Measurements from ENCODE around the gene PCDH9. TPM values are rescaled to one million over a fixed set of nuclear protein-coding genes. Genes with fewer than 3 reads are reported as not detected.

The PCDH9 gene
- total RNA-seq, 1 donor from 2014 or later: 17.1 TPM

GRCh38 chr13:66359910-66360552, 870.1 kb downstream of the PCDH9 start:
- intact Hi-C loops (cut with DNase I): no loop called here

DNA sequence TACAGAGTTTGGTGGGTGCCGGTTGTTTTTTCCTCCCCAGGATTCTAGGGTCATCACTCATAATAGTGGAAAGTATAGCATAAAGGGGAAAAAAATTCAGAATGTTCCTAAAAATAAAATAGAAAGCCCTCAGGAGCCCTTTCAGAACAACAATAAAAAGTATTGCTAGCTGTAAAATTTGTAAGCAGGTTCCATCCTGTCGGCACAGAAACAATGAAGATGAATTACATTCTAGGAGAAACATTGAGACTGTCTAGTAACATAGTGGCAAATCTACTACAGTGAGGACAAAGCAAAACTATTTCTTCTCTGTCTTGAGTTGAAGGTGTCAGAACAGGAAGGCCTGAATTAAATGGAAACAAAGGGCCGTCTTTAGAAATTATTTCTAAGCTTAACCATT, 870.7 kb downstream of the PCDH9 start:
- DNase-seq (ENCODE audit: low spot score): no peak
- intact Hi-C loops (cut with DNase I): no loop called here

More at GRCh38 chr13:66359910-66360552, 870.1 kb downstream of the PCDH9 start:
- DNase-seq (ENCODE audit: low spot score): no peak

DNA sequence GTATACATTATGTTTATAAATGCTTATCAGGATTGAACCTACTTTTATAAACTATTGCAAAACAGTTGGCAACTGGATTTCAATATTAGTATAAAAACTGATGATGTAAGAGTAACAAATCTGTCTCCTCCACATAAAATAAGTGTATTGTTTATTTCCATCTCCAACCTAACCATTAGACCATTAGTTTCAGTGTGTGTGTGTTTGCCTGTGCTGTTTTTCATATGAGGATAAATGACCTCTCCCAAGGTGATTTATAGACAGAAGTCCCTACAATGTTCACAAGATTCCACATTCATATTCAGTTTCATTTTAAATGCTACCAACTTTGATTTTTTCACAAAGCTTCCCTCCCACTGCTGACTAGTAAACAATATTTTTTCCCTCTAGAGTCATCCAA, 871.6 kb downstream of the PCDH9 start:
- no peak for DNase-seq (ENCODE audit: low spot score)
- intact Hi-C loops (cut with DNase I): no loop called here

DNA sequence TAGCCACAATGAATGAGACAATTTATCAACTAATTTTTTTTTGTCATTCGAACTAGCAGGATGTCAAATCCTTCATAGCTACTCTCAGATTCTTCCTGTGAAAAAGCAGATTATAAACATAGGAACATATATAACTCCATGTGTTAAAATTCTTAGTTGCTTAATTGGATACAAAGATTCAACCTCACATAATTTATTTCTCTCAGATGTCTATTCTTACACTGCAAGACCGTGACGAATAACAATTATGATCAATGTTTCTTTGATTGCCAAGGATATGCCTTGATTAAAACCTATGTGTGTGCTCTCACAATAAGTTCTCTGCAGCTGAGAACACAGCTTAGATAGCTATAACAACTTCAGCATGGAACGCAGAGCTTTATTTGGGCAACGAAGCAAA, 872.7 kb downstream of the PCDH9 start:
- DNase-seq (ENCODE audit: low spot score): no peak
- intact Hi-C loops (cut with DNase I): no loop called here

DNA sequence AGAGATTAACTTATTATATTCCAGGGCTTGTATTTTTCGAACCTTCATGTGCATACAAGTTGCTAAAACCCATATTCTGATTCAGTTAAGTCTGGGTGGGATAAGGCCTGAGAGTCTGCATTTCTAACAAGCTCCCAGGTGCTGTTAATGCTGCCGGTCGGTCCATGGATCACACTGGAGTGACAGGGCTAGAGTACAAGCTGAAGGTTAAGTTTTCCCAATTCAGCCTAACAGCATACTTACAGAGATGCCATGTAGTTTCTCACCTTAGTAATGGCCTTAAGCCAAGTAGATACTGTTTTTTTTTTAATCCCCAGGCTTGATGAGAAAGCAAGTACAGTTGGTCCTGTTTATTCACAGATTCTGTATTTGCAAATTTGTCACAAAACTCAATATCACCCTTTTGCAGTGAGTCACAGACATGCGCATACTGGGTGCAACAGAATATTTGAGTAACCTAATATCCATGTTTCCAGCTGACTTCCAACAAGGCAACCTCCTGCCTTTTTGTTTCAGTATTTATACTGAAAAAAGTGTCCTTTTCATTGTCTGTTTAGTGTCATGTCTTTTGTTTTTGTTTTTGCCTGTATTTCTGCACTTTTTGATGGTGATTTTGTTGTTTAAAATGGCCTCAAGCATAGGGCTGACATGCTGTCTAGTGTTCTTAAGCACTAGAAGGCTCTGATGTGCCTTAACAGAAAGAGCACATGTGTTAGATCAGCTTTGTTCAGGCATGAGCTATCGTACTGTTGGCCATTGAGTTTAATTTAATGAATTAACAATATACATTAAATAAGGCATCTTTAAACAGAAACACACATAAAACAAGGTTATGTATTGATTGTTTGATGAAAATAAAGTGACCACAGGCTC, 875.0 kb downstream of the PCDH9 start:
- DNase-seq (ENCODE audit: low spot score): no peak
- intact Hi-C loops (cut with DNase I): no loop called here

DNA sequence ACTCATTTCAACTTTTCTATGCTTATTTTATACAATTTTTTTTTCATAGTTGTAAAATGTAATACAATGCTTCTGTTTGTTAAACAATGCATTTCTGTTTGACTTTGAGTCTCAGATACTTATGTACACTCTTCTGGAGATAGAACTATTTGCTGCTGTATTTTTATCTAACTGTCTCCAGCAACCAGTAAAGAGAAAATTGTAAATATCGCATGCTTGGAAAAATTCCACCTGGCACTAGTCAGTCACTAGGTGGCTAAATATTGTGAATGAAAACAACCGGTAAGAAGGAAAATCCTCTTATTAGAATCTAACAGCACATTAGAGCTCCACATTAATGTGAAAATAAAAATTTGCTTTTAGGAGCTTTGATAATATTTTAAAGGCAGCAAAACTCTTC, 876.5 kb downstream of the PCDH9 start:
- intact Hi-C loops (cut with DNase I): no loop called here
- no peak for DNase-seq (ENCODE audit: low spot score)

DNA sequence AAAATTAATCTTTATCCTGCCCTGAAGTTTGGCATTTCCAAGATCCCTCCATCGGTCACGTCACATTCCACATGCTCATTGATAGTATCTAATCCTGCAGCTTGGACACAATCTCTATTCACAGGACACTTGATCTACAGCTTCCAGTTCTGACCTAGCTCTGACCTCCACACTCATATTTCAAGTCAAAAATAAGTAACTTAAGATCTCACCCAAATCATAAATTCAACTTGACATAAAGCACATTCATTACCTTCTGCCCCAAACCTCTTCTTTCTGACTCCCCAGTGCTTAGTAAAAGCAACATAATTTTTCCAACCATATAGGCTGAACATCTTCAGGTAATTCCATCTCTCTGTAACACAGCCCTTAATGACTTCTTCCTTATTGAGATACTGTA, 880.2 kb downstream of the PCDH9 start:
- DNase-seq (ENCODE audit: low spot score): no peak
- intact Hi-C loops (cut with DNase I): no loop called here

DNA sequence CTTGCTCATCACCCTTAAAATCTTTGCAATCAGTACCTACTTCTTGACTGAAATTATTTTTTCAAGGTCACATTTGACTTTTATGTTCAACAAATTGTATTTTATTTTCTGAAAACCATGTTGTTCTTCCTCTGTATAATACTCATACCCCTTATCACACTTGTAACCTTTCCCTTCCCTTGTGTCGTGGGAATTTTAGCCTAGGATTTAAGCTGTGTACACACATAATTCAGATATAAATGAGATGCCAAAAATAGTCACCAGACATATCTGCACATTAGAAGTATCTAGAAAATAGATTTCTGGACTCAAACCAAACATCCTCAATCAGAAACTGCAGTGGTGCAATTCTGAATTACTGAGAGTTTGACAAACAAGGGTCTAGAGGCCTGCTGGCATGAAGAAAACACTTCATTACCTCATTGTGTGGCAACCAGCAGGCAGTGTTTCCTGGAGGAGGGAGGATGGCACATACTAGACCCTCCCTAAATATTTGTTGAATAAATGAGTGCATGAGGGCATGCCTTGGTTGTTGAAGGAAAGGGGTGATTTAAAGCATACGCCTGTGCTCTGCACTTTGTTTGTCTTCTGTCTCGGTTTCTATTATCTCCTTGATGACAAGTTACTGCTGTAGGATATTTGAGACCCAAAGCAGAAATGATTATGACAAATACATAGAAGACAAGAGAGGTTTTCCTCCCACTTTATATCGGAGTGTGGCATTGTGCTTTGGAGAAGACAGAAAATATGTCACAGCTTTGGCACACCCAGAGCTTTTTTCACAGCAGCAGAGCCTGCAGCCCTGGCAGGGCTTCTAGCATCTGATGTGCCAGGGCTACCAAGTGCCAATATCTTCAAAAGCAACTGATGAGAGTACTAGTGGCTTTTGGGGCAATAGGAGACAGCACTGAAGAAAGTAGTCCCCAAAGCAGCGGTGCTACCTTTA, 881.1 kb downstream of the PCDH9 start:
- intact Hi-C loops (cut with DNase I): no loop called here
- DNase-seq (ENCODE audit: low spot score): no peak

DNA sequence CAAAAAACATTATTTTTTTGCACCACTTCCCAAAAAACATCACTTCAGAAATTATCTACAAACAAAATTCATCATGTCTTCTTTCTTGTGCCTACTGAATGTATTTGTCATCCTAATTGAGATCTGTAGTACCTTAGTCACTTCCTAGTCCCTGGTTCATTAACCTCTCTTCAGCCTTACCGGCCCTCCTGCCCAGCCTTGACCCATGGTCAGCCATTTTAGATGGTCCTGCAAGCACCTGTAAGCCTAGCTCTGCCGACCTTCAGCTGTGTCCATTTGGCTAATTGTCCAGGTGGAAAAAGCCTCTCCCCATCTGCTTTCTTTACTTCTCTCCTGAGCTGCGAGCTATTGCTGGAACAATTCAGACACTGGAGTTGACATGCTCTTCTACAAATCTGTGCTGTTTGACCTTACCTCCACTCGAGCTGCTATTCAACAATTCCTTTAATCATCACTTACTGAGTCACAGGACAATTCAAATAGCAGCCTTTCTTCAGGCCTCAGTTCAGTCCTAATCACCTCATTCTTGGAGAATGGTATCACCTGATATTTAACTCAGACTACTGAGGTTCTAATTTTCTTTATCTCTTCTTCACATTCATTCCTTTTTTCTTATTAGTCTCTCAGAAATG, 882.5 kb downstream of the PCDH9 start:
- intact Hi-C loops (cut with DNase I): no loop called here

GRCh38 chr13:66345971-66346370, 884.2 kb downstream of the PCDH9 start:
- intact Hi-C loops (cut with DNase I): no loop called here
- no peak for DNase-seq (ENCODE audit: low spot score)

More for the DNA sequence above, 882.5 kb downstream of the PCDH9 start:
- DNase-seq (ENCODE audit: low spot score): no peak

GRCh38 chr13:66345518-66345810, 884.7 kb downstream of the PCDH9 start:
- no peak for DNase-seq (ENCODE audit: low spot score)
- intact Hi-C loops (cut with DNase I): no loop called here

- no peak for DNase-seq (ENCODE audit: low spot score)
- intact Hi-C loops (cut with DNase I): no loop called here
Measured at GRCh38 chr13:66344805-66345517, 885.2 kb downstream of the PCDH9 start.

GRCh38 chr13:66343224-66343828, 886.8 kb downstream of the PCDH9 start:
- intact Hi-C loops (cut with DNase I): no loop called here
- no peak for DNase-seq (ENCODE audit: low spot score)

GRCh38 chr13:66341635-66342377, 888.3 kb downstream of the PCDH9 start:
- intact Hi-C loops (cut with DNase I): no loop called here
- DNase-seq (ENCODE audit: low spot score): no peak

- intact Hi-C loops (cut with DNase I): no loop called here
- DNase-seq (ENCODE audit: low spot score): no peak
Measured at GRCh38 chr13:66339214-66339613, 890.9 kb downstream of the PCDH9 start.

GRCh38 chr13:66338542-66338941, 891.6 kb downstream of the PCDH9 start:
- intact Hi-C loops (cut with DNase I): no loop called here
- DNase-seq (ENCODE audit: low spot score): no peak

DNA sequence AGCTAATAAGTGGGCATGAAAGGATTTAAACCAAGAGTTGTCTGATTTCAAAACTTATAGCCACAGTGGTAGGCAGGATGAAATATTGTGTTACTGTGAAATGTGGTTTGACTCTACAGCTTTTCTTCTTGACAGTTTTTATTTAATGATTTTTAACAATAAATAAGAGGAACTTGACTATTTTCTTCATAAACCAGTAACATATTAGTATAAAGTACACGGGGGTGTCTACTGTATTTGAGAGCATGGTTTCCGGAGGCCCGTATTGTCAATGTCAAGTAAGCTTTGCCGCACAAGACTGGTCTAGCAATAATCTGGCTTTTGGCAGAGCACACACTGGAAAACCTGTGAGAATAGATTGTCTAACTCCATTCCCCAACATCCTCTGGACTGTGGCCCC, 894.5 kb downstream of the PCDH9 start:
- intact Hi-C loops (cut with DNase I): no loop called here
- DNase-seq (ENCODE audit: low spot score): no peak

DNA sequence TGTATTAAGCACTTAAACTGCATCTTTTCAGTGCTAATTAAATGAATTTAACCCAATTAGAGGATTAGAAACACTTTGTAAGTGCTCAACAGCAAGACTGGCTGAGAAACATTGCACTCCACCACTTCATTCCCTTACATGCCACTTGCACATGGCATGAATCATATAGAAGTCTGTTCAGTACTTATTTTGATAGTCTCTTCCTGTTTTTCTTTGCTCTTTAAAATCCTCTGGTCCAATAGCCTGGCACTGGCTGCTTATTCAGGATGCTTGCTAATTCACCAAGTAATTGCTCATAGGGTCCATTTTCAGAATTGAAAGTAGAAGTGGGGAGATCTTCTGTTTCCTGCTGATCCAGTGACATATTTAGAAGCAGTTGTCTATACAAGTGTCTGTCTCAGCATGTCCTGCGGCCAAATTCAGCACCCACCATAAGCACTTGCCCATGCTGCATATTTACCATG, 900.1 kb downstream of the PCDH9 start:
- intact Hi-C loops (cut with DNase I): no loop called here
- no peak for DNase-seq (ENCODE audit: low spot score)
